ENCODE measurements around the gene ZBTB46. TPM values are rescaled to one million over a fixed set of nuclear protein-coding genes. Genes with fewer than 3 reads are reported as not detected.

The ZBTB46 gene
- total and polyA plus RNA-seq, 7 donors = 0.23 to 5.3 (median 3.6) TPM

- Histone ChIP-seq H3K36me3 (no peaks in the 10 kb centered on the region), H3K4me3 (no peak overlapping the region), H3K9me3 (no peaks in the 10 kb centered on the region), H3K27me3 (peaks cover 0 to 20% (median 19%) of the 10 kb centered on the region in 3 donors), H3K27ac (no peak overlapping the region), H3K4me1 (no peaks in the 10 kb centered on the region)
- WGBS, 2 donors = 72 to 77% methylated on average over 11 of the region's 11 CpGs
- intact Hi-C loops (cut with DNase I) = no loop called here
- TF ChIP-seq POLR2A (IDR thresholded peaks at IDR 0.05) = no peak
- no peak for TF ChIP-seq EP300 (IDR thresholded peaks at IDR 0.05)
- no peak for TF ChIP-seq POLR2AphosphoS5 (IDR thresholded peaks at IDR 0.05)
- TF ChIP-seq, protein P1, sequence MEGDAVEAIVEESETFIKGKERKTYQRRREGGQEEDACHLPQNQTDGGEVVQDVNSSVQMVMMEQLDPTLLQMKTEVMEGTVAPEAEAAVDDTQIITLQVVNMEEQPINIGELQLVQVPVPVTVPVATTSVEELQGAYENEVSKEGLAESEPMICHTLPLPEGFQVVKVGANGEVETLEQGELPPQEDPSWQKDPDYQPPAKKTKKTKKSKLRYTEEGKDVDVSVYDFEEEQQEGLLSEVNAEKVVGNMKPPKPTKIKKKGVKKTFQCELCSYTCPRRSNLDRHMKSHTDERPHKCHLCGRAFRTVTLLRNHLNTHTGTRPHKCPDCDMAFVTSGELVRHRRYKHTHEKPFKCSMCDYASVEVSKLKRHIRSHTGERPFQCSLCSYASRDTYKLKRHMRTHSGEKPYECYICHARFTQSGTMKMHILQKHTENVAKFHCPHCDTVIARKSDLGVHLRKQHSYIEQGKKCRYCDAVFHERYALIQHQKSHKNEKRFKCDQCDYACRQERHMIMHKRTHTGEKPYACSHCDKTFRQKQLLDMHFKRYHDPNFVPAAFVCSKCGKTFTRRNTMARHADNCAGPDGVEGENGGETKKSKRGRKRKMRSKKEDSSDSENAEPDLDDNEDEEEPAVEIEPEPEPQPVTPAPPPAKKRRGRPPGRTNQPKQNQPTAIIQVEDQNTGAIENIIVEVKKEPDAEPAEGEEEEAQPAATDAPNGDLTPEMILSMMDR (IDR thresholded peaks at IDR 0.05) = no peak
- no peak for DNase-seq
Measured at GRCh38 chr20:63840405-63840828, 9.4 kb upstream of the ZBTB46 start.

GRCh38 chr20:63839620-63840019 is 8.6 kb upstream of the ZBTB46 start:
- 86 to 87% methylated on average over 13 of the region's 13 CpGs for WGBS, 2 donors
- Histone ChIP-seq H3K4me1 (peaks cover 0 to 5% (median 2%) of the 10 kb centered on the region in 4 donors), H3K36me3 (no peaks in the 10 kb centered on the region), H3K27ac (no peak overlapping the region), H3K27me3 (peaks cover 0 to 12% (median 11%) of the 10 kb centered on the region in 3 donors), H3K4me3 (no peak overlapping the region), H3K9me3 (no peaks in the 10 kb centered on the region)
- TF ChIP-seq, protein P1 (IDR thresholded peaks at IDR 0.05) = no peak
- TF ChIP-seq EP300 (IDR thresholded peaks at IDR 0.05) = no peak
- TF ChIP-seq POLR2AphosphoS5 (IDR thresholded peaks at IDR 0.05) = no peak
- TF ChIP-seq POLR2A (IDR thresholded peaks at IDR 0.05) = no peak
- no peak for DNase-seq
- intact Hi-C loops (cut with DNase I) = no loop called here

- WGBS, 2 donors = 65 to 66% methylated on average over 8 of the region's 8 CpGs
- Histone ChIP-seq H3K27me3 (peaks cover 0 to 4% (median 0%) of the 10 kb centered on the region in 3 donors), H3K4me3 (no peak overlapping the region), H3K4me1 (peaks cover 0 to 9% (median 6%) of the 10 kb centered on the region in 4 donors), H3K36me3 (no peaks in the 10 kb centered on the region), H3K27ac (no peak overlapping the region), H3K9me3 (no peaks in the 10 kb centered on the region)
- no peak for DNase-seq
- TF ChIP-seq POLR2A (IDR thresholded peaks at IDR 0.05) (no peak), POLR2AphosphoS5 (IDR thresholded peaks at IDR 0.05) (no peak), EP300 (IDR thresholded peaks at IDR 0.05) (no peak)
- TF ChIP-seq, protein P1 (IDR thresholded peaks at IDR 0.05) = no peak
- intact Hi-C loops (cut with DNase I) = no loop called here
Measured at GRCh38 chr20:63837479-63837878, 6.4 kb upstream of the ZBTB46 start.

DNA sequence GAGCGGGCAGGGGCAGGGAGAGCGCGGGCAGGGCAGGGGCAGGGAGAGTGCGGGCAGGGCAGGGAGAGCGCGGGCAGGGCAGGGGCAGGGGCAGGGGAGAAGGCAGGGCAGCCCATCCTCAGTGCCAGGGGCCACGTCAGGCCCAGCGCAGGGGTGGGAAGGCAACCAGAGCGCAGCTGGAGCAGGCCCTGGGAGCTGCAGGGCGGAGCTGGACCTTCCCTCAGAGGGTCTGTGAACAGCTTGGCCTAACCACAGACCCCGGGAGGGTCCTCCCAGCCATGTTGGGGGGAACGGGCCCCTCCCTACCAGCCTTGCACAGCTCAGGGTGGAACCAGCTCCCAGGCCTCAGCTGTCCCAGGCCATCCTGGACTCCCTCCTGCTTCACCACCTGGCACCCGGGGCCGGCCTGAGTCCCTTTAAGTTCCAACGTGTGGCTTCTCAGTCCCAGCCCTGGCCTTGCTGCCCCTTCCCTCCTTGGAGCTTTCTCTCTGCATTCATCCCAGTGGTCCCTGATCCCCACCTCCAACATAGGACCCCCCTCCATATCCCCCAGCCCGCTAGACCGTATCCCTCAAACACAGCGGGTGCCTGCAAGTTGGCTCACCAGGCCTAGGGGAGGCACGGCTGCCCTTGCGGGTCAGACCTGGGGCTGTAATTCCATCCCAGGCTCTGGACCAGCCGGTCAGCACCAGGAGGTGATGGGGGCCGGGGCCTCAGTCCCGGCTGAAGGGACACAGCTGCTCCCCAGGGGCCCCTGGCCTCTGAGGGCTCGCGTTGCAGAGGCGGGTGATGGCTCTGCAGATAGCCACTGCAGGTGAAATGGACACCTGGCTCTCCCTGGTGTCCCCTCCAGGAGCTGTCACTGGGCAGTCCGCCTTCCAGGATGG is 5.6 kb upstream of the ZBTB46 start:
- Histone ChIP-seq H3K9me3 (no peaks in the 10 kb centered on the region), H3K4me3 (no peak overlapping the region), H3K36me3 (no peaks in the 10 kb centered on the region), H3K4me1 (peaks cover 0 to 15% (median 12%) of the 10 kb centered on the region in 4 donors), H3K27me3 (peaks cover 4 to 10% (median 5%) of the 10 kb centered on the region in 3 donors), H3K27ac (no peak overlapping the region)
- WGBS, 2 donors = 75 to 81% methylated on average over 27 of the region's 27 CpGs
- DNase-seq = no peak
- intact Hi-C loops (cut with DNase I) = no loop called here
- TF ChIP-seq POLR2A (IDR thresholded peaks at IDR 0.05) = no peak
- TF ChIP-seq EP300 (IDR thresholded peaks at IDR 0.05) = no peak
- no peak for TF ChIP-seq POLR2AphosphoS5 (IDR thresholded peaks at IDR 0.05)
- TF ChIP-seq, protein P1 (IDR thresholded peaks at IDR 0.05) = no peak

All from sigmoid colon (tissue), 7 donors.